Body of pancreas (tissue), 4 donors: ENCODE data around the gene CFAP68. TPM values are rescaled to one million over a fixed set of nuclear protein-coding genes. Genes with fewer than 3 reads are reported as not detected.

Experiments used
- ATAC-seq: fragments of 150-250 bp; one replicate; pipeline ENCODE4 v1.9.1; 2016
- DNase-seq, 4 donors: peaks; one replicate each; pipeline ENCODE4 v3.0.0-alpha.2; 2019
- H3K27ac ChIP-seq, 4 donors: fragments of 200-600 bp; sonication (generic); 1 replicate in 3 of 4; 2 replicates in 1 of 4; pipeline versions ENCODE4 v1.5.1 to v1.6.1; 2016 to 2019; ENCODE audit warnings: mild to moderate bottlenecking in 1 of 4, mixed read lengths in 1 of 4, moderate library complexity in 1 of 4
- H3K27me3 ChIP-seq, 2 donors: fragments of 200-600 bp; sonication (generic); one replicate each; pipeline ENCODE4 v1.6.0; 2016; ENCODE audit warnings: mild to moderate bottlenecking in 1 of 2
- H3K36me3 ChIP-seq, 2 donors: fragments of 200-600 bp; sonication (generic); replicated peaks in 1 of 2; 2 replicates each; pipeline ENCODE4 v1.5.1; 2016; ENCODE audit warnings: low read depth in 2 of 2; ENCODE audit not compliant: insufficient read depth in 1 of 2
- H3K4me1 ChIP-seq: fragments of 200-600 bp; sonication (generic); one replicate; pipeline ENCODE4 v1.6.0; 2016
- H3K4me3 ChIP-seq, 2 donors: fragments of 200-600 bp; sonication (generic); 1 replicate in 1 of 2; 2 replicates in 1 of 2; pipeline ENCODE4 v1.5.1; 2016 to 2019
- H3K9me3 ChIP-seq, 3 donors: fragments of 200-600 bp; sonication (generic); 1 replicate in 2 of 3; 2 replicates in 1 of 3; pipeline ENCODE4 v1.5.1; 2016
- POLR2A ChIP-seq, 3 donors: fragments of 450-650 bp; IDR thresholded peaks; one replicate each; pipeline ENCODE4 v1.6.1; 2016; ENCODE audit warnings: antibody characterized with exemption in 3 of 3, mild to moderate bottlenecking in 2 of 3
- WGBS, 2 donors: methylation state at CpG; one replicate each; pipeline ENCODE4 v1.1.5; 2017; 5-methylcytosine and 5-hydroxymethylcytosine counted together
- intact Hi-C: fragments of 100-400 bp; cut with DNase I; formaldehyde crosslinking; loops from one replicate; pipeline ENCODE4 v1.15.1; 2023
- total RNA-seq, 2 donors: library from RNA; depleted of rRNA; stranded (reverse); fragments of >200 nt; gene quantifications; one replicate each; pipeline ENCODE4 v1.1.0, GENCODE V29; 2016
- TF ChIP-seq, protein P1 (sequence below), 7 experiments: fragments of 450-650 bp in 4 of 7; fragments of 200-600 bp in 3 of 7; sonication (generic) in 3 of 7; IDR thresholded peaks; one replicate each; pipeline ENCODE4 v1.5.1; 2016 to 2019; ENCODE audit warnings: antibody characterized with exemption in 7 of 7

The CFAP68 gene
- total RNA-seq, 2 donors from 2014 or later: 7.8 to 31.6 TPM

DNA sequence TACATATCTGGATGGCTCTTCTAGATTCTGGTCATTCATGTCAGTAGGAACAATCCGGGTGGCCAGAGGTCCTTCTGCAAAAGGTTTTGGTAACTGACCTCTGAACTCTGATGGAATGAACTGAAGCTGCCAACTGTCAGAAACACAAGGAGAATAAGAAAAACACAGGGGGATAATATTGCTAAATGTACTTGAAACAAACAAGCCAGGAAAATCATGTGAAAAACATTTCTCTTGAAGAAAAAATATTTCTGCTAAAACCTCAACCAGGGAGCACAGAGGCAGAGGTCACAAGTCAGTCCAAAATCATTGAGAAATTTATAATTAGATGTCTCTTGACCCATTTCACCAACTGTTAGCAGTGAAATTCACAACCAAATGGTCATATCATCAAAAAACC is 43.2 kb upstream of the CFAP68 start:
- WGBS, 2 donors: 78 to 82% methylated on average over 1 of the region's 1 CpG
- TF ChIP-seq, protein P1, sequence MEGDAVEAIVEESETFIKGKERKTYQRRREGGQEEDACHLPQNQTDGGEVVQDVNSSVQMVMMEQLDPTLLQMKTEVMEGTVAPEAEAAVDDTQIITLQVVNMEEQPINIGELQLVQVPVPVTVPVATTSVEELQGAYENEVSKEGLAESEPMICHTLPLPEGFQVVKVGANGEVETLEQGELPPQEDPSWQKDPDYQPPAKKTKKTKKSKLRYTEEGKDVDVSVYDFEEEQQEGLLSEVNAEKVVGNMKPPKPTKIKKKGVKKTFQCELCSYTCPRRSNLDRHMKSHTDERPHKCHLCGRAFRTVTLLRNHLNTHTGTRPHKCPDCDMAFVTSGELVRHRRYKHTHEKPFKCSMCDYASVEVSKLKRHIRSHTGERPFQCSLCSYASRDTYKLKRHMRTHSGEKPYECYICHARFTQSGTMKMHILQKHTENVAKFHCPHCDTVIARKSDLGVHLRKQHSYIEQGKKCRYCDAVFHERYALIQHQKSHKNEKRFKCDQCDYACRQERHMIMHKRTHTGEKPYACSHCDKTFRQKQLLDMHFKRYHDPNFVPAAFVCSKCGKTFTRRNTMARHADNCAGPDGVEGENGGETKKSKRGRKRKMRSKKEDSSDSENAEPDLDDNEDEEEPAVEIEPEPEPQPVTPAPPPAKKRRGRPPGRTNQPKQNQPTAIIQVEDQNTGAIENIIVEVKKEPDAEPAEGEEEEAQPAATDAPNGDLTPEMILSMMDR (IDR thresholded peaks at IDR 0.05): no peak
- TF ChIP-seq POLR2A (IDR thresholded peaks at IDR 0.05): no peak
- no peak for ATAC-seq
- Histone ChIP-seq H3K9me3 (no peaks in the 10 kb centered on the region), H3K36me3 (peaks cover 1 to 6% of the 10 kb centered on the region in 2 donors), H3K27ac (no peak overlapping the region), H3K27me3 (no peaks in the 10 kb centered on the region), H3K4me1 (peaks cover 1% of the 10 kb centered on the region), H3K4me3 (no peak overlapping the region)
- DNase-seq: no peak
- intact Hi-C loops: loop anchor here (5.0 kb wide), 1 partner anchor 254 kb away; no protein-coding TSS in a partner anchor

DNA sequence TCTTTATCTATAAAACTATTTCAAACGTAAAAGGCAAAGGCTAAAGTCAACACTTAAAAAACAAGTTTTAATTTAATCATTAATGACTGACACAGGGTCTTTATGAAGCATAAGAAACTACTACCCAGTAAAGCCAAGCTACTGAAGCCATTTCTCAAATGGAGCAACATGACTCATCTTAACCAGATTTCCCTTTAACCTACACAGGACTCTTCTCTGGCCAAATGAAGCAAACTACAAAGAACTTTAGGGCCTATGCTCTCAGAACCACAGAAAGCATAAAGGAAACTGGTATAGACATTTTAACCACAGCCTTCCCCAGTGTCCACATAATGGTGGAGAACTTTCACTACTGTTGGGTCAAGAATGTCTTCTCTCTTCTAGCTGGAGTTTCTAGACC is 42.6 kb upstream of the CFAP68 start:
- peak overlapping the region in 1 of 4 donors; percentile 5 for H3K27ac ChIP-seq
- H3K4me3 ChIP-seq: no peak overlapping the region
- H3K36me3 ChIP-seq: peaks cover 0 to 6% of the 10 kb centered on the region in 2 donors
- 21 to 30% methylated on average over 1 of the region's 1 CpG for WGBS, 2 donors
- no peak for TF ChIP-seq POLR2A (IDR thresholded peaks at IDR 0.05)
- TF ChIP-seq, protein P1 (IDR thresholded peaks at IDR 0.05): no peak
- no peak for ATAC-seq
- peaks cover 4% of the 10 kb centered on the region for H3K4me1 ChIP-seq
- DNase-seq: no peak
- H3K9me3 ChIP-seq: no peaks in the 10 kb centered on the region
- intact Hi-C loops: loop anchor here (5.0 kb wide), 1 partner anchor 254 kb away; no protein-coding TSS in a partner anchor
- H3K27me3 ChIP-seq: no peaks in the 10 kb centered on the region

- Histone ChIP-seq H3K27me3 (no peaks in the 10 kb centered on the region), H3K4me1 (peaks cover 4% of the 10 kb centered on the region), H3K4me3 (no peak overlapping the region), H3K36me3 (peaks cover 0 to 6% of the 10 kb centered on the region in 2 donors), H3K9me3 (no peaks in the 10 kb centered on the region), H3K27ac (no peak overlapping the region)
- 85 to 89% methylated on average over 5 of the region's 5 CpGs for WGBS, 2 donors
- ATAC-seq (no peak), DNase-seq (no peak)
- TF ChIP-seq, protein P1 (IDR thresholded peaks at IDR 0.05): no peak
- no peak for TF ChIP-seq POLR2A (IDR thresholded peaks at IDR 0.05)
- intact Hi-C loops: loop anchor here (5.0 kb wide), 1 partner anchor 255 kb away; no protein-coding TSS in a partner anchor
Observed at GRCh38 chr11:111837366-111837891, 41.9 kb upstream of the CFAP68 start.

GRCh38 chr11:111838054-111838453 is 41.3 kb upstream of the CFAP68 start:
- intact Hi-C loops: loop anchor here (5.0 kb wide), 1 partner anchor 256 kb away; no protein-coding TSS in a partner anchor

More at GRCh38 chr11:111838054-111838453, 41.3 kb upstream of the CFAP68 start:
- Histone ChIP-seq H3K27ac (no peak overlapping the region), H3K36me3 (peaks cover 0 to 6% of the 10 kb centered on the region in 2 donors), H3K4me1 (peaks cover 4% of the 10 kb centered on the region), H3K4me3 (no peak overlapping the region), H3K27me3 (no peaks in the 10 kb centered on the region), H3K9me3 (no peaks in the 10 kb centered on the region)
- WGBS, 2 donors: 91 to 93% methylated on average over 5 of the region's 5 CpGs
- no peak for DNase-seq
- TF ChIP-seq, protein P1 (IDR thresholded peaks at IDR 0.05): no peak
- TF ChIP-seq POLR2A (IDR thresholded peaks at IDR 0.05): no peak
- no peak for ATAC-seq
